Suprapubic skin (tissue), 4 donors: ENCODE results near the gene GNAQ. TPM values are rescaled to one million over a fixed set of nuclear protein-coding genes. Genes with fewer than 3 reads are reported as not detected.

Experiments used
- DNase-seq, 2 donors: peaks; one replicate each; pipeline ENCODE4 v3.0.0-alpha.2; 2019; ENCODE audit warnings: low spot score in 2 of 2
- H3K27ac ChIP-seq: fragments of 200-600 bp; sonication (generic); one replicate; pipeline ENCODE4 v1.5.1; 2019
- H3K27me3 ChIP-seq: fragments of 200-600 bp; sonication (generic); one replicate; pipeline ENCODE4 v1.5.1; 2019
- H3K36me3 ChIP-seq: fragments of 200-600 bp; sonication (generic); one replicate; pipeline ENCODE4 v1.5.1; 2019
- H3K4me1 ChIP-seq: fragments of 200-600 bp; sonication (generic); one replicate; pipeline ENCODE4 v1.5.1; 2019
- H3K4me3 ChIP-seq: fragments of 200-600 bp; sonication (generic); one replicate; pipeline ENCODE4 v1.5.1; 2019; ENCODE audit warnings: mild to moderate bottlenecking
- H3K9me3 ChIP-seq: fragments of 200-600 bp; sonication (generic); one replicate; pipeline ENCODE4 v1.5.1; 2019
- EP300 ChIP-seq: sonication (generic); formaldehyde crosslinking; IDR thresholded peaks from one replicate; pipeline ENCODE4 v1.6.1; 2017; ENCODE audit warnings: antibody characterized with exemption
- POLR2A ChIP-seq, 2 donors: fragments of 450-650 bp; IDR thresholded peaks; one replicate each; pipeline ENCODE4 v1.6.1; 2017; ENCODE audit warnings: antibody characterized with exemption in 2 of 2, mild to moderate bottlenecking in 2 of 2, moderate library complexity in 2 of 2
- POLR2AphosphoS5 ChIP-seq, 3 donors: sonication (generic); formaldehyde crosslinking; IDR thresholded peaks; one replicate each; pipeline ENCODE4 v1.6.1; 2017; ENCODE audit warnings: antibody characterized with exemption in 3 of 3
- WGBS: methylation state at CpG from one replicate; pipeline ENCODE4 v1.1.5; 2018; 5-methylcytosine and 5-hydroxymethylcytosine counted together
- total RNA-seq, 4 donors: library from RNA; depleted of rRNA; stranded (reverse); fragments of >200 nt; gene quantifications; one replicate each; pipeline ENCODE4 v1.1.0, GENCODE V29; 2016
- TF ChIP-seq, protein P1 (sequence below), 2 donors: fragments of 200-600 bp in 1 of 2; fragments of 450-650 bp in 1 of 2; sonication (generic) in 1 of 2; IDR thresholded peaks; one replicate each; pipeline ENCODE4 v1.5.1; 2016 to 2019; ENCODE audit warnings: antibody characterized with exemption in 2 of 2, mild to moderate bottlenecking in 1 of 2, moderate library complexity in 1 of 2

The GNAQ gene
- total RNA-seq, 4 donors from 2014 or later = 16.0 to 29.0 (median 17.7) TPM

DNA sequence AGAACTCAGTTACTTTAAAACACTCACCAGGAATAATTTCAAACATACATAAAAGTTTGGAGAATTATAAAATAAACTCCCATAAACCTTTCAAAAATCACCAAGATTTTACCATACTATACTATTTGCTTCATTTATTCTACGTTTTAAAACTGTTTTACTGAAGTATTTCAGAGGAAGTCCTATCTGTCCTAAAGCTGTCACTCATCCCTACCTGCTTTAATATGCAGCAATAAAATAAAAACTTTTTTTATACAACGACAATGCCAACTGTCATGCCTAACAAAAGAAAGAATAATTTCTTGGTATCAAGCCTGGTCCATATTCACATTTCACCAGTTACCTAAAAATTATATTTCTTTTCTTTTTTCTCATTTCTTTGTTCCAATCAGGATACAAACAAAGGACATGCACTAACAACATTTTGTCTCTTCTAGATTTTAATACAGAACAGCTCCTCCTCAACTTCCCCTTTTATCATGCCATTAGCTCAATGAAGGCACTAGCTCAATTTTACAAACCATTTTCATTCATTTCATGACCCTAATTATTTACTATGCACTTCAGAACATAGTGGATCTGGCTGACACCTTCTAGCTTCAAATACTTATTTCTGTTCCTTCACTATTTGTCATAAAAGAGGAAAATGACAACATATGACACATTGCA lies 135.2 kb downstream of the GNAQ start:
- 61% methylated on average over 2 of the region's 2 CpGs for WGBS
- H3K4me1 ChIP-seq = peaks cover 21% of the 10 kb centered on the region
- H3K27me3 ChIP-seq = no peaks in the 10 kb centered on the region
- no peak overlapping the region for H3K4me3 ChIP-seq
- no peak for DNase-seq
- H3K27ac ChIP-seq = no peak overlapping the region
- TF ChIP-seq, protein P1, sequence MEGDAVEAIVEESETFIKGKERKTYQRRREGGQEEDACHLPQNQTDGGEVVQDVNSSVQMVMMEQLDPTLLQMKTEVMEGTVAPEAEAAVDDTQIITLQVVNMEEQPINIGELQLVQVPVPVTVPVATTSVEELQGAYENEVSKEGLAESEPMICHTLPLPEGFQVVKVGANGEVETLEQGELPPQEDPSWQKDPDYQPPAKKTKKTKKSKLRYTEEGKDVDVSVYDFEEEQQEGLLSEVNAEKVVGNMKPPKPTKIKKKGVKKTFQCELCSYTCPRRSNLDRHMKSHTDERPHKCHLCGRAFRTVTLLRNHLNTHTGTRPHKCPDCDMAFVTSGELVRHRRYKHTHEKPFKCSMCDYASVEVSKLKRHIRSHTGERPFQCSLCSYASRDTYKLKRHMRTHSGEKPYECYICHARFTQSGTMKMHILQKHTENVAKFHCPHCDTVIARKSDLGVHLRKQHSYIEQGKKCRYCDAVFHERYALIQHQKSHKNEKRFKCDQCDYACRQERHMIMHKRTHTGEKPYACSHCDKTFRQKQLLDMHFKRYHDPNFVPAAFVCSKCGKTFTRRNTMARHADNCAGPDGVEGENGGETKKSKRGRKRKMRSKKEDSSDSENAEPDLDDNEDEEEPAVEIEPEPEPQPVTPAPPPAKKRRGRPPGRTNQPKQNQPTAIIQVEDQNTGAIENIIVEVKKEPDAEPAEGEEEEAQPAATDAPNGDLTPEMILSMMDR (IDR thresholded peaks at IDR 0.05) = no peak
- TF ChIP-seq POLR2A (IDR thresholded peaks at IDR 0.05) = no peak
- no peak for TF ChIP-seq EP300
- TF ChIP-seq POLR2AphosphoS5 (IDR thresholded peaks at IDR 0.05) = no peak
- no peaks in the 10 kb centered on the region for H3K9me3 ChIP-seq
- H3K36me3 ChIP-seq = no peaks in the 10 kb centered on the region

DNA sequence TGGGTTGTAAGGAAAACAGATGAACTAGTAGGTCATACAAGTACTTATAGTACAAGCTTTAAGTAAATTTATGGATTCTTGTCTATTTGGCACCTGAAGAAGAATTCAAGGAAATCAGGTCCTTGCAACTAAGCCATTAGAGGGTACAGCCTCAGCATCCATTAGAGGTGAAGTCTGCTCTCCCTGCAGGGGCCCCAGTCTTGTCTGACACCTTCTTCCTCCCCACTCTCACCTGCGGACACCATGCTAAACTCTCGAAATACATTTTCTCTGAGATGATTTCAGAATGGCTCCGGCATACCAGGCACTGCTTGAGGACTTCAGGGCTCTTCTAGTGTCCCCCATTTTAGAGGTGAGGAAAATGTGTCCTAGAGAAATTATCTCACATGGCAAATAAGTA lies 137.9 kb downstream of the GNAQ start:
- H3K9me3 ChIP-seq = no peaks in the 10 kb centered on the region
- 97% methylated on average over 3 of the region's 3 CpGs for WGBS
- TF ChIP-seq POLR2A (IDR thresholded peaks at IDR 0.05) = no peak
- TF ChIP-seq POLR2AphosphoS5 (IDR thresholded peaks at IDR 0.05) = no peak
- TF ChIP-seq, protein P1 (IDR thresholded peaks at IDR 0.05) = no peak
- TF ChIP-seq EP300 = no peak

DNA sequence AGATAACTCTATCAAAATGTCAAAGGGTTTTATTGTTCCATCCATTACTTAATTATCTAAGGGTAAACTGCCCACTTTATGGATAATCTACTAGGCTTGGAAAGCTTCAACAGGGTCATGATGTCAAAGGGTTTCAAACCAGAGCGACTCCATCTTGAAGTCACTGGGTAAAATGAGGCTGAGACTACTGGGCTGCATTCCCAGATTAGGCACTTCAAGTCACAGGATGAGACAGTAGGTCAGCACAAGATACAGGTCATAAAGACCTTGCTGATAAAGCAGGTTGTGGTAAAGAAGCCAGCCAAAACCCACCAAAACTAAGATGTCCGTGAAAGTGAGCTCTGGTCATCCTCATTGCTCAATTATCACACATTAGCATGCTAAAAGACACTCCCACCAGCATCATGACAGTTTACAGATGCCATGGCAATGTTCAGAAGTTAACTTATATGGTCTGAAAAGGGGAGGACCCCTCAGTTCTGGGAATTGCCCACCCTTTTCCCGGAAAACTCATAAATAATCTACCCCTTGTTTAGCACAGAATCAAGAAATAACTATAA lies 138.6 kb downstream of the GNAQ start:
- Histone ChIP-seq H3K27ac (no peak overlapping the region), H3K4me1 (peaks cover 15% of the 10 kb centered on the region), H3K36me3 (no peaks in the 10 kb centered on the region), H3K27me3 (no peaks in the 10 kb centered on the region), H3K4me3 (no peak overlapping the region), H3K9me3 (no peaks in the 10 kb centered on the region)
- TF ChIP-seq POLR2A (IDR thresholded peaks at IDR 0.05) (no peak), POLR2AphosphoS5 (IDR thresholded peaks at IDR 0.05) (no peak), EP300 (no peak)
- TF ChIP-seq, protein P1 (IDR thresholded peaks at IDR 0.05) = no peak
- DNase-seq = no peak
- 93% methylated on average over 3 of the region's 3 CpGs for WGBS

More for the DNA sequence above, 137.9 kb downstream of the GNAQ start:
- no peaks in the 10 kb centered on the region for H3K36me3 ChIP-seq
- H3K27ac ChIP-seq = no peak overlapping the region
- no peak overlapping the region for H3K4me3 ChIP-seq
- peaks cover 18% of the 10 kb centered on the region for H3K4me1 ChIP-seq
- no peak for DNase-seq
- no peaks in the 10 kb centered on the region for H3K27me3 ChIP-seq

DNA sequence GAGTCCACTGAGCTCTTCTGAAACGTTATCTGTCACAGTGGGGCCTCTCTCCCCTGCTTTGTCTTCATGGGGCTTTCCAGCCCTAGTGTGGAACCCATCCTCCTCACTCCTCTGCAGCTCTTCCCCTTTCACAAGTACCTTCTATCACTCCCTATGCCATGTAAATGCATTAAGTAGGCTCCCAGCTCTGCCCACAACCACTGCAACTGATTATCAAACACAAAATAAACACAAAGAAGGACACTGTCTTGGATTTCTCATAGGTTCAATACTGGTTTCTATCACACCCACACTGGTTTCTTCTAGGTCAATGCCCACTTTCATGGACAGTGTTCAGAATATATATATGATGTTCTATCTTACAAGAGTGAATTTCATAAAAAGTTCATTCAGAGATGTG lies 139.4 kb downstream of the GNAQ start:
- Histone ChIP-seq H3K4me3 (no peak overlapping the region), H3K4me1 (peaks cover 11% of the 10 kb centered on the region), H3K36me3 (no peaks in the 10 kb centered on the region), H3K27me3 (no peaks in the 10 kb centered on the region), H3K9me3 (no peaks in the 10 kb centered on the region), H3K27ac (no peak overlapping the region)
- 71% methylated on average over 1 of the region's 1 CpG for WGBS
- TF ChIP-seq POLR2AphosphoS5 (IDR thresholded peaks at IDR 0.05) (no peak), POLR2A (IDR thresholded peaks at IDR 0.05) (no peak), EP300 (no peak)
- TF ChIP-seq, protein P1 (IDR thresholded peaks at IDR 0.05) = no peak
- no peak for DNase-seq

DNA sequence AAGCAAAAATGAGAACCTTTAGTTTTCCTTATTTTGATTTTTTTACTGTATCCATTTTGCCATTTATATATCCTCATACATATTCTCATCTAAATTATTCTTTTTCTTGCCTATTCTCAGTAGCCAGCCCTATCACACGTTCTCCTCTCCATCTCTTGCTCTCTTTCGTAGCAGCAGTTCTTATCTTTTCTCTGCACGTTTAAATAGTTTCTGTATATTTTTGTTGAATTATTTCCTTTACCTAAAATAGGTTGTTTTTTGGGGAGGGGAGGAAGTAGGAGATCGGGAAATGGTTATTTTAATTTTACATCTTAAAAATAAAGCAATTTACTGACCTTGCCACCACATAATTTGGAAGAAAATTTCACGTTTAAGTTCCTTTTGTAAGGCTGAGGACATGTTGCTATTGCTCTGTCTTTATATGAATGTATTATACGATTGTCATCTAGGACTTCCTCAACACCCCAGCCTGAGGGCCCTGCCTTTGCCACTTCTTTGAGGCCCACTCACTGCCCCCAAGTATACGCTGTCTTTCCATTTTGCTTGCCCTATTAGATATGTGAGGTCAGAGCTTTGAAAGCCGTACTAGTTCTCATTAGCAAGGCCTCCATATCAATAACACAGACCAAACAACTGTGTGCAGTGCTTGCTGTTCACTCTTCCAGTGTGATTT lies 140.3 kb downstream of the GNAQ start:
- H3K4me3 ChIP-seq = no peak overlapping the region
- peaks cover 3% of the 10 kb centered on the region for H3K4me1 ChIP-seq
- TF ChIP-seq POLR2AphosphoS5 (IDR thresholded peaks at IDR 0.05) (no peak), EP300 (no peak), POLR2A (IDR thresholded peaks at IDR 0.05) (no peak)
- TF ChIP-seq, protein P1 (IDR thresholded peaks at IDR 0.05) = no peak
- H3K27me3 ChIP-seq = no peaks in the 10 kb centered on the region
- WGBS = 78% methylated on average over 8 of the region's 8 CpGs
- no peak overlapping the region for H3K27ac ChIP-seq
- no peaks in the 10 kb centered on the region for H3K9me3 ChIP-seq
- DNase-seq = no peak
- no peaks in the 10 kb centered on the region for H3K36me3 ChIP-seq
